HepG2 (cell line): ENCODE data around the gene SEC61A2. TPM values are rescaled to one million over a fixed set of nuclear protein-coding genes. Genes with fewer than 3 reads are reported as not detected.

ENCODE experiments used
- AFF4 ChIP-seq: sonication (generic); formaldehyde crosslinking; IDR thresholded peaks from 2 replicates; pipeline ENCODE4 v1.4.0; 2020; ENCODE audit warnings: missing genetic modification reagents
- ARNT2 ChIP-seq: sonication (generic); formaldehyde crosslinking; IDR thresholded peaks from 2 replicates; pipeline ENCODE4 v1.8.0; 2022; ENCODE audit warnings: mild to moderate bottlenecking, low read depth, missing genetic modification reagents, moderate library complexity
- ATF1 ChIP-seq: IDR thresholded peaks from 2 replicates; pipeline ENCODE4 v1.6.1; 2016; ENCODE audit warnings: mild to moderate bottlenecking, control low read depth
- CBFB ChIP-seq: sonication (generic); formaldehyde crosslinking; IDR thresholded peaks from 2 replicates; pipeline ENCODE4 v1.4.0; 2020; ENCODE audit warnings: missing genetic modification reagents
- SMARCE1 ChIP-seq: fragments of 450-650 bp; IDR thresholded peaks from 2 replicates; pipeline ENCODE4 v1.6.1; 2017; ENCODE audit warnings: borderline replicate concordance
- ZBTB39 ChIP-seq: sonication (generic); formaldehyde crosslinking; IDR thresholded peaks from 2 replicates; pipeline ENCODE4 v1.5.0; 2020; ENCODE audit warnings: missing genetic modification reagents
- ZFX ChIP-seq: sonication (generic); formaldehyde crosslinking; IDR thresholded peaks from 2 replicates; pipeline ENCODE4 v1.4.0; 2020; ENCODE audit warnings: mild to moderate bottlenecking, low read depth, missing genetic modification reagents, moderate library complexity
- ZKSCAN5 ChIP-seq: sonication (generic); formaldehyde crosslinking; IDR thresholded peaks from 2 replicates; pipeline ENCODE4 v1.5.1; 2020; ENCODE audit warnings: mild to moderate bottlenecking, missing genetic modification reagents
- ZNF766 ChIP-seq: sonication (generic); formaldehyde crosslinking; IDR thresholded peaks from 2 replicates; pipeline ENCODE4 v1.5.0; 2020; ENCODE audit warnings: missing genetic modification reagents, borderline replicate concordance
- polyA plus RNA-seq, 8 experiments: library from polyadenylated mRNA; depleted of rRNA in 3 of 8; stranded (reverse) in 7 of 8; unstranded in 1 of 8; fragments of >200 nt; fragmentation: Illumina TruSeq in 4 of 8; extraction: Trizol in 4 of 8; gene quantifications; 2 replicates each; pipeline versions ENCODE4 v1.2.1 to v1.2.3, GENCODE V29; 2011 to 2016; ENCODE audit warnings: low read depth in 4 of 8, missing spikeins in 1 of 8, mixed read lengths in 1 of 8; ENCODE audit not compliant: insufficient read depth in 1 of 8
- total RNA-seq, 5 experiments: library from RNA; depleted of rRNA; stranded (reverse); fragments of >200 nt; fragmentation: Illumina TruSeq; extraction: Trizol; gene quantifications; 2 replicates each; pipeline ENCODE4 v1.2.3, GENCODE V29; 2016; ENCODE audit warnings: low read depth in 1 of 5
- TF ChIP-seq, protein P1 (sequence below): sonication (generic); formaldehyde crosslinking; IDR thresholded peaks from 2 replicates; pipeline ENCODE4 v1.4.0; 2020; ENCODE audit warnings: missing genetic modification reagents, borderline replicate concordance
- TF ChIP-seq, protein P2 (sequence below): sonication (generic); formaldehyde crosslinking; IDR thresholded peaks from 2 replicates; pipeline ENCODE4 v1.9.0; 2021; ENCODE audit warnings: missing genetic modification reagents, borderline replicate concordance
- TF ChIP-seq, protein P3 (sequence below): sonication (generic); formaldehyde crosslinking; IDR thresholded peaks from 2 replicates; pipeline ENCODE4 v1.5.1; 2020; ENCODE audit warnings: mild to moderate bottlenecking, moderate library complexity, missing genetic modification reagents

SEC61A2 gene
- total and polyA plus RNA-seq, 2 of the 13 experiments (the other 11 are each of a cell fraction or from before 2014, with no cell fraction given), result 5.5 to 7.4 TPM

DNA sequence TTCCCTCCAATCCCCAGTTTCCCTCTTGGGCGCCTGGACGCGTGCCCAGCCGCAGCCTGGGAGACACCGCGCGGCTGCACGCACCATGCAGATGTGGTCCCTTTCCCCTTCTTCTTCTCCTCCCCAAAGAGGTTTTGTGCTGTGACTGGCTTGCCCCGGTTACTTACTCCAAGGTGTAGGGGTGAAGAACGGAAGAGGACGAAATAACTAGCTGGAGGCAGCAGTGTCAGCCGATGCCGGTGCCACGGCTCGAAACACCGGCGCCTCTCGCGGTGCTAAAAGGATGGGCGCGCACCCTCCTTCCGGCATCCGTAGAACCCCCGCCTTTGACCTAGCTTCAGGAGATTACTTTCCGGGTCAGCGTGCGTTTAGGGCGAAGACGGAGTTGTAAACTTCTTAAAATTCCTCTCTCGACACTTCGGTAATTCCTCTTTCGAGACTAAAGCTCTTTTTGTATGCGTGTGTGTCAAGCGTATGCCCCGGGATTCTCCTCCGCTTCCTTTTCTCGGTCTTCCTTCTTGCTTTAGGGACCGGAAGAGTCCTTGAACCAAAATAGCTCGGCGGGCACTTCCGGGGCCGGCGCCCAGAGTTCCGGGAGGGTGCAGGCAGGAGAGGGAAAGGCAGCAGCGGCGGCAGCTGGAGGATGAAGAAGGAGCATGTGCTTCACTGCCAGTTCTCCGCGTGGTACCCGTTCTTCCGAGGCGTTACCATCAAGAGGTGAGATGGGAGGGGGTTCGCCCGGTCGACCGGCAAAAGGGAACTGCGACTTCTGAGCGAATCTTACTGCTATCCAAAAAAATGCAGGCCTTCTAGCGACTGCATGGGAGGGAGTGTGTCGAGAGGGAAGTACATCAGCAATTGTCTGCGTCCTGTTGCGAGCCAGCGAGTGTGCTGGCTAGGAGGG is 66.4 kb downstream of the SEC61A2 start, which contains the start of the genes CDC123 and NUDT5 (continued):
- TF ChIP-seq ZFX (CRISPR knock-in tag), result peak; percentile 85
- no peak for TF ChIP-seq ZNF766
- no peak; the same call in 1 of the 2 replicates for TF ChIP-seq CBFB
- TF ChIP-seq, protein P1, sequence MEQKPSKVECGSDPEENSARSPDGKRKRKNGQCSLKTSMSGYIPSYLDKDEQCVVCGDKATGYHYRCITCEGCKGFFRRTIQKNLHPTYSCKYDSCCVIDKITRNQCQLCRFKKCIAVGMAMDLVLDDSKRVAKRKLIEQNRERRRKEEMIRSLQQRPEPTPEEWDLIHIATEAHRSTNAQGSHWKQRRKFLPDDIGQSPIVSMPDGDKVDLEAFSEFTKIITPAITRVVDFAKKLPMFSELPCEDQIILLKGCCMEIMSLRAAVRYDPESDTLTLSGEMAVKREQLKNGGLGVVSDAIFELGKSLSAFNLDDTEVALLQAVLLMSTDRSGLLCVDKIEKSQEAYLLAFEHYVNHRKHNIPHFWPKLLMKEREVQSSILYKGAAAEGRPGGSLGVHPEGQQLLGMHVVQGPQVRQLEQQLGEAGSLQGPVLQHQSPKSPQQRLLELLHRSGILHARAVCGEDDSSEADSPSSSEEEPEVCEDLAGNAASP, result no peak; the same call in 1 of the 2 replicates
- TF ChIP-seq, protein P2, sequence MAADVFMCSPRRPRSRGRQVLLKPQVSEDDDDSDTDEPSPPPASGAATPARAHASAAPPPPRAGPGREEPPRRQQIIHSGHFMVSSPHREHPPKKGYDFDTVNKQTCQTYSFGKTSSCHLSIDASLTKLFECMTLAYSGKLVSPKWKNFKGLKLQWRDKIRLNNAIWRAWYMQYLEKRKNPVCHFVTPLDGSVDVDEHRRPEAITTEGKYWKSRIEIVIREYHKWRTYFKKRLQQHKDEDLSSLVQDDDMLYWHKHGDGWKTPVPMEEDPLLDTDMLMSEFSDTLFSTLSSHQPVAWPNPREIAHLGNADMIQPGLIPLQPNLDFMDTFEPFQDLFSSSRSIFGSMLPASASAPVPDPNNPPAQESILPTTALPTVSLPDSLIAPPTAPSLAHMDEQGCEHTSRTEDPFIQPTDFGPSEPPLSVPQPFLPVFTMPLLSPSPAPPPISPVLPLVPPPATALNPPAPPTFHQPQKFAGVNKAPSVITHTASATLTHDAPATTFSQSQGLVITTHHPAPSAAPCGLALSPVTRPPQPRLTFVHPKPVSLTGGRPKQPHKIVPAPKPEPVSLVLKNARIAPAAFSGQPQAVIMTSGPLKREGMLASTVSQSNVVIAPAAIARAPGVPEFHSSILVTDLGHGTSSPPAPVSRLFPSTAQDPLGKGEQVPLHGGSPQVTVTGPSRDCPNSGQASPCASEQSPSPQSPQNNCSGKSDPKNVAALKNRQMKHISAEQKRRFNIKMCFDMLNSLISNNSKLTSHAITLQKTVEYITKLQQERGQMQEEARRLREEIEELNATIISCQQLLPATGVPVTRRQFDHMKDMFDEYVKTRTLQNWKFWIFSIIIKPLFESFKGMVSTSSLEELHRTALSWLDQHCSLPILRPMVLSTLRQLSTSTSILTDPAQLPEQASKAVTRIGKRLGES (CRISPR knock-in tag), result no peak
- TF ChIP-seq ATF1 (CRISPR knock-in tag), result no peak
- peak; percentile 52 for TF ChIP-seq ARNT2 (CRISPR knock-in tag)
- TF ChIP-seq, protein P3, sequence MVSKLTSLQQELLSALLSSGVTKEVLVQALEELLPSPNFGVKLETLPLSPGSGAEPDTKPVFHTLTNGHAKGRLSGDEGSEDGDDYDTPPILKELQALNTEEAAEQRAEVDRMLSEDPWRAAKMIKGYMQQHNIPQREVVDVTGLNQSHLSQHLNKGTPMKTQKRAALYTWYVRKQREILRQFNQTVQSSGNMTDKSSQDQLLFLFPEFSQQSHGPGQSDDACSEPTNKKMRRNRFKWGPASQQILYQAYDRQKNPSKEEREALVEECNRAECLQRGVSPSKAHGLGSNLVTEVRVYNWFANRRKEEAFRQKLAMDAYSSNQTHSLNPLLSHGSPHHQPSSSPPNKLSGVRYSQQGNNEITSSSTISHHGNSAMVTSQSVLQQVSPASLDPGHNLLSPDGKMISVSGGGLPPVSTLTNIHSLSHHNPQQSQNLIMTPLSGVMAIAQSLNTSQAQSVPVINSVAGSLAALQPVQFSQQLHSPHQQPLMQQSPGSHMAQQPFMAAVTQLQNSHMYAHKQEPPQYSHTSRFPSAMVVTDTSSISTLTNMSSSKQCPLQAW, result peak; percentile 75; the same call in 1 of the 2 replicates
- no peak for TF ChIP-seq ZBTB39
- TF ChIP-seq AFF4 (CRISPR knock-in tag), result no peak; the same call in 1 of the 2 replicates
- no peak for TF ChIP-seq ZKSCAN5 (CRISPR knock-in tag)
- no peak for TF ChIP-seq SMARCE1
